HEK293 (cell line): Measurements from ENCODE around the gene COA6.

Experiments
- ATF2 ChIP-seq: fragments of 450-650 bp; formaldehyde crosslinking; IDR thresholded peaks from 2 replicates; pipeline ENCODE4 v1.5.1; 2016; ENCODE audit warnings: missing biosample characterization, missing genetic modification characterization, low read depth
- CTCF ChIP-seq: fragments of 450-650 bp; formaldehyde crosslinking; IDR thresholded peaks from 2 replicates; pipeline ENCODE4 v1.5.1; 2016; ENCODE audit warnings: missing biosample characterization, missing genetic modification characterization
- ELK4 ChIP-seq: IDR thresholded peaks from 2 replicates; pipeline ENCODE4 v1.6.1; 2011; ENCODE audit warnings: mild to moderate bottlenecking, low read depth, low read length, borderline replicate concordance
- YY1 ChIP-seq: fragments of 450-650 bp; formaldehyde crosslinking; IDR thresholded peaks from 2 replicates; pipeline ENCODE4 v1.5.1; 2018; ENCODE audit warnings: missing biosample characterization, missing genetic modification characterization
- ZBTB10 ChIP-seq: fragments of 450-650 bp; formaldehyde crosslinking; IDR thresholded peaks from 2 replicates; pipeline ENCODE4 v1.5.1; 2016; ENCODE audit warnings: missing biosample characterization, missing genetic modification characterization
- ZNF114 ChIP-seq: fragments of 450-650 bp; formaldehyde crosslinking; IDR thresholded peaks from 2 replicates; pipeline ENCODE4 v1.5.0; 2017; ENCODE audit warnings: missing biosample characterization, missing genetic modification characterization
- ZNF280C ChIP-seq: fragments of 450-650 bp; formaldehyde crosslinking; IDR thresholded peaks from 2 replicates; pipeline ENCODE4 v1.5.1; 2016; ENCODE audit warnings: missing biosample characterization, missing genetic modification characterization
- ZNF785 ChIP-seq: fragments of 450-650 bp; formaldehyde crosslinking; IDR thresholded peaks from 2 replicates; pipeline ENCODE4 v1.5.1; 2016; ENCODE audit warnings: missing biosample characterization, missing genetic modification characterization
- ZSCAN18 ChIP-seq: fragments of 450-650 bp; formaldehyde crosslinking; IDR thresholded peaks from 2 replicates; pipeline ENCODE4 v1.5.1; 2016; ENCODE audit warnings: missing biosample characterization, missing genetic modification characterization

GRCh38 chr1:234408757-234409156 is 35.5 kb downstream of the COA6 start:
- TF ChIP-seq ELK4 (no peak), CTCF (no peak), ZNF280C (tag by site-specific recombination) (no peak), ZBTB10 (tag by site-specific recombination) (no peak), ATF2 (tag by site-specific recombination) (no peak), ZNF114 (tag by site-specific recombination) (no peak), YY1 (no peak), ZNF785 (tag by site-specific recombination) (no peak), ZSCAN18 (tag by site-specific recombination) (no peak)
